ENCODE measurements around the gene KIZ. TPM values are rescaled to one million over a fixed set of nuclear protein-coding genes. Genes with fewer than 3 reads are reported as not detected.

The KIZ gene
- total RNA-seq = 10 to 100 TPM; 16.1 to 30.4 TPM

GRCh38 chr20:21125849-21126580 is at the start of gene KIZ:
TSS of gene KIZ (plus strand) at chr20:21126082. CDS start at chr20:21126116, 34 bp downstream.
- Histone ChIP-seq H3K4me3 (peak within 1 kb of the TSS; percentile 88 to 100), H3K27ac (peak within 1 kb of the TSS; percentile 83 to 93), H3K4me1 (peaks cover 0 to 10% of the 10 kb centered on the region in 2 donors), H3K27me3 (no peaks in the 10 kb centered on the region), H3K36me3 (no peaks in the 10 kb centered on the region), H3K9me3 (no peaks in the 10 kb centered on the region)
- peak; percentile 94 for DNase-seq (ENCODE audit: low spot score)
- TF ChIP-seq CTCF (IDR thresholded peaks at IDR 0.05) = peak; percentile 13 to 60

GRCh38 chr20:21077809-21078345 is 48.0 kb upstream of the KIZ start:
- Histone ChIP-seq H3K27ac (no peak overlapping the region), H3K36me3 (no peaks in the 10 kb centered on the region), H3K4me3 (no peak overlapping the region), H3K9me3 (peaks cover 0 to 4% of the 10 kb centered on the region in 2 donors), H3K27me3 (no peaks in the 10 kb centered on the region), H3K4me1 (no peaks in the 10 kb centered on the region)
- DNase-seq (ENCODE audit: low spot score) = no peak
- TF ChIP-seq CTCF (IDR thresholded peaks at IDR 0.05) = no peak

GRCh38 chr20:21082584-21082983 is 43.3 kb upstream of the KIZ start:
- no peak for DNase-seq (ENCODE audit: low spot score)
- Histone ChIP-seq H3K4me3 (no peak overlapping the region), H3K4me1 (no peaks in the 10 kb centered on the region), H3K36me3 (no peaks in the 10 kb centered on the region), H3K9me3 (peaks cover 0 to 7% of the 10 kb centered on the region in 2 donors), H3K27me3 (no peaks in the 10 kb centered on the region), H3K27ac (no peak overlapping the region)
- no peak for TF ChIP-seq CTCF (IDR thresholded peaks at IDR 0.05)

- no peak overlapping the region for H3K4me3 ChIP-seq
- no peaks in the 10 kb centered on the region for H3K4me1 ChIP-seq
- peaks cover 0 to 7% of the 10 kb centered on the region in 2 donors for H3K9me3 ChIP-seq
- TF ChIP-seq CTCF (IDR thresholded peaks at IDR 0.05) = no peak
- H3K27me3 ChIP-seq = no peaks in the 10 kb centered on the region
- H3K27ac ChIP-seq = no peak overlapping the region
- H3K36me3 ChIP-seq = no peaks in the 10 kb centered on the region
- no peak for DNase-seq (ENCODE audit: low spot score)
These were observed 42.0 kb upstream of the KIZ start for GRCh38 chr20:21083825-21084325.

- H3K4me1 ChIP-seq = no peaks in the 10 kb centered on the region
- peaks cover 0 to 4% of the 10 kb centered on the region in 2 donors for H3K9me3 ChIP-seq
- no peak overlapping the region for H3K27ac ChIP-seq
- no peak overlapping the region for H3K4me3 ChIP-seq
- no peak for TF ChIP-seq CTCF (IDR thresholded peaks at IDR 0.05)
- no peaks in the 10 kb centered on the region for H3K36me3 ChIP-seq
- DNase-seq (ENCODE audit: low spot score) = no peak
- no peaks in the 10 kb centered on the region for H3K27me3 ChIP-seq
These were observed 37.9 kb upstream of the KIZ start for GRCh38 chr20:21087862-21088540.

All from right atrium auricular region (tissue), 2 donors.